A549 (cell line): ENCODE results near the gene RNF14. TPM values are rescaled to one million over a fixed set of nuclear protein-coding genes. Genes with fewer than 3 reads are reported as not detected.

Experiments used
- ATAC-seq, 2 experiments: fragments of 200-7000 bp in 1 of 2; fragments of >200 bp in 1 of 2; cut with Nextera tagmentation in 1 of 2; cut with Tn5 transposase in 1 of 2; 3 replicates each; pipeline versions ENCODE4 v1.8.0 to v1.9.1; 2018 to 2020; ENCODE audit warnings: mild to moderate bottlenecking in 1 of 2, moderate library complexity in 1 of 2
- CTCF ChIA-PET: fragments of 300-600 bp; sonication (Branson Sonifier 250); formaldehyde crosslinking; extraction: SDS; loops from one replicate; lab custom pipeline; 2021; ENCODE audit warnings: antibody characterized with exemption, inconsistent platforms; lab: Yijun Ruan, JAX
- POLR2A ChIA-PET: fragments of 350-600 bp; formaldehyde crosslinking; extraction: SDS; loops from one replicate; lab custom pipeline; 2021; ENCODE audit warnings: antibody characterized with exemption, inconsistent platforms; lab: Yijun Ruan, JAX
- DNase-seq, 2 experiments: peaks; one replicate each; pipeline versions ENCODE4 v3.0.0 to v3.0.0-alpha.2; 2011 to 2016; ENCODE audit warnings: low read depth in 1 of 2, low spot score in 1 of 2
- FAIRE-seq: peaks from 2 replicates; lab custom pipeline; 2011; peaks lifted over from hg19 to GRCh38; lab: Jason Lieb, UNC
- H3K27ac ChIP-seq, 2 experiments: fragments of >200 bp; sonication (Bioruptor Twin); formaldehyde crosslinking; 3 replicates each; pipeline ENCODE4 v1.5.1; 2016 to 2017
- H3K4me1 ChIP-seq: fragments of >200 bp; sonication (Bioruptor Twin); formaldehyde crosslinking; 3 replicates; pipeline ENCODE4 v1.6.1; 2016
- H3K4me2 ChIP-seq: fragments of >200 bp; sonication (Bioruptor Twin); formaldehyde crosslinking; 3 replicates; pipeline ENCODE4 v1.6.1; 2016
- H3K4me3 ChIP-seq: fragments of >200 bp; sonication (Bioruptor Twin); formaldehyde crosslinking; 3 replicates; pipeline ENCODE4 v1.5.1; 2016
- H3K9me3 ChIP-seq: fragments of >200 bp; sonication (Bioruptor Twin); formaldehyde crosslinking; 3 replicates; pipeline ENCODE4 v1.6.1; 2016
- BHLHE40 ChIP-seq: IDR thresholded peaks from 2 replicates; pipeline ENCODE4 v1.6.1; 2012; ENCODE audit warnings: low read depth, low read length, inconsistent platforms
- CBX8 ChIP-seq: fragments of 200-600 bp; sonication (generic); IDR thresholded peaks from 2 replicates; pipeline ENCODE4 v1.6.1; 2016
- CEBPB ChIP-seq, 2 experiments: fragments of >200 bp in 1 of 2; sonication (Bioruptor Twin) in 1 of 2; formaldehyde crosslinking in 1 of 2; IDR thresholded peaks; 2 replicates each; pipeline ENCODE4 v1.6.1; 2012 to 2016
- EHMT2 ChIP-seq: fragments of 200-600 bp; sonication (generic); IDR thresholded peaks from 2 replicates; pipeline ENCODE4 v1.6.1; 2016; ENCODE audit warnings: antibody characterized with exemption, low read depth, mild to moderate bottlenecking, moderate library complexity
- EP300 ChIP-seq, 2 experiments: fragments of >200 bp; sonication (Bioruptor Twin); formaldehyde crosslinking; IDR thresholded peaks; 2 replicates in 1 of 2; 3 replicates in 1 of 2; pipeline ENCODE4 v1.6.1; 2016 to 2017
- FOSB ChIP-seq: fragments of 250-450 bp; sonication (Bioruptor Pico); IDR thresholded peaks from 2 replicates; pipeline ENCODE4 v1.5.0; 2020; ENCODE audit warnings: mild to moderate bottlenecking, moderate library complexity
- FOXS1 ChIP-seq: fragments of 250-450 bp; sonication (Bioruptor Pico); IDR thresholded peaks from 2 replicates; pipeline ENCODE4 v1.5.0; 2020; ENCODE audit warnings: mild to moderate bottlenecking, moderate library complexity
- HDAC2 ChIP-seq: fragments of 200-600 bp; sonication (generic); IDR thresholded peaks from 2 replicates; pipeline ENCODE4 v1.6.1; 2016
- HEYL ChIP-seq: fragments of 250-450 bp; sonication (Bioruptor Pico); IDR thresholded peaks from 2 replicates; pipeline ENCODE4 v1.8.0; 2021; ENCODE audit warnings: mild to moderate bottlenecking, moderate library complexity
- KDM5A ChIP-seq: fragments of 200-600 bp; sonication (generic); IDR thresholded peaks from 2 replicates; pipeline ENCODE4 v1.6.1; 2016; ENCODE audit warnings: antibody characterized with exemption, mild to moderate bottlenecking
- MAX ChIP-seq: IDR thresholded peaks from 2 replicates; pipeline ENCODE4 v1.6.1; 2012
- NR3C1 ChIP-seq: fragments of >200 bp; sonication (Bioruptor Twin); formaldehyde crosslinking; IDR thresholded peaks from 3 replicates; pipeline ENCODE4 v1.6.1; 2017
- PHF8 ChIP-seq: fragments of 200-600 bp; sonication (generic); IDR thresholded peaks from 2 replicates; pipeline ENCODE4 v1.6.1; 2016; ENCODE audit warnings: low read depth, mild to moderate bottlenecking, antibody characterized with exemption, moderate library complexity, borderline replicate concordance
- RARB ChIP-seq: fragments of 250-450 bp; sonication (Bioruptor Pico); IDR thresholded peaks from 2 replicates; pipeline ENCODE4 v1.8.0; 2021; ENCODE audit warnings: mild to moderate bottlenecking, moderate library complexity
- RFX5 ChIP-seq: fragments of 450-650 bp; IDR thresholded peaks from 2 replicates; pipeline ENCODE4 v1.7.1; 2014; ENCODE audit warnings: antibody characterized with exemption, mild to moderate bottlenecking, moderate library complexity
- RNF2 ChIP-seq: fragments of 200-600 bp; sonication (generic); IDR thresholded peaks from 2 replicates; pipeline ENCODE4 v1.6.1; 2016; ENCODE audit warnings: low read depth, mild to moderate bottlenecking, antibody characterized with exemption, moderate library complexity, borderline replicate concordance
- TFCP2L1 ChIP-seq: fragments of 250-450 bp; sonication (Bioruptor Pico); IDR thresholded peaks from 2 replicates; pipeline ENCODE4 v1.5.0; 2021; ENCODE audit warnings: mild to moderate bottlenecking
- ZNF302 ChIP-seq: fragments of 250-450 bp; sonication (Bioruptor Pico); IDR thresholded peaks from 2 replicates; pipeline ENCODE4 v1.9.0; 2021; ENCODE audit warnings: inconsistent platforms, mild to moderate bottlenecking, moderate library complexity
- ZSCAN20 ChIP-seq: fragments of 250-450 bp; sonication (Bioruptor Pico); IDR thresholded peaks from 2 replicates; pipeline ENCODE4 v1.8.0; 2022; ENCODE audit warnings: mild to moderate bottlenecking, moderate library complexity
- WGBS: methylation state at CpG from one replicate; pipeline ENCODE4 v1.1.6; 2017; ENCODE audit errors: missing lambda C conversion rate; 5-methylcytosine and 5-hydroxymethylcytosine counted together
- polyA plus RNA-seq, 4 experiments: library from polyadenylated mRNA; depleted of rRNA in 3 of 4; stranded (reverse); fragments of >200 nt; fragmentation: RNase III in 1 of 4; extraction: RNeasy Plus Mini Kit Qiagen cat#74134 plus additional on column Dnase treatment in 1 of 4; gene quantifications; 2 replicates in 3 of 4; 3 replicates in 1 of 4; pipeline ENCODE4 v1.2.3, GENCODE V29; 2011 to 2017
- TF ChIP-seq, protein P1 (sequence below): fragments of >200 bp; sonication (Bioruptor Twin); formaldehyde crosslinking; IDR thresholded peaks from 3 replicates; pipeline ENCODE4 v1.5.1; 2016
- TF ChIP-seq, protein P2 (sequence below): fragments of 250-450 bp; sonication (Bioruptor Pico); IDR thresholded peaks from 2 replicates; pipeline ENCODE4 v1.5.0; 2020; ENCODE audit warnings: low read depth, mild to moderate bottlenecking, moderate library complexity
- TF ChIP-seq, protein P3 (sequence below): IDR thresholded peaks from 2 replicates; pipeline ENCODE4 v1.6.1; 2012; ENCODE audit warnings: low read depth, borderline replicate concordance
- TF ChIP-seq, protein P4 (sequence below): fragments of >200 bp; sonication (Bioruptor Twin); formaldehyde crosslinking; IDR thresholded peaks from 2 replicates; pipeline ENCODE4 v1.6.1; 2016

The RNF14 gene
- polyA plus RNA-seq, 2 of the 4 experiments (the other 2 are of a cell fraction), result 43.2 to 47.4 TPM

DNA sequence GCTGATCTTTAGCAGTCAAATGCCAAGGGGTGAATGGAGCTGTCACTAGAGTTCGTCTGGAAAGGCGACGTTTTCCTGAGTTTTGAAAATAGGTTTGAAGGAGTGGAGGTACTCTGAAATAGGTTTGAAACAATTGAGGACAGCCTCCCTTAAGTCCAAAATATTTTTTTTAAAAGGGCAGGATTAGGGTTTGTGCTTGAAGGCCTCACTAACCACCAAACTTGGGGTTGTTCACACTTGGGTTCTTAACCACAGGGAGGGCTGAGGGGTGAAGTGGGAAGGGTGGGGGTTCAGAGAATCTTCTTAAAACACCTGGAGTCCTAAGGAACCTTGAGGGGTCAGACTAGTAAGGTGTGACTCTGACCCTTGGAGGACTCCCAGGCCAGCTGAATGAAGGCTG lies 7.4 kb upstream of the RNF14 start:
- ATAC-seq, result no peak
- no peak for FAIRE-seq
- Histone ChIP-seq H3K4me3 (no peak overlapping the region), H3K27ac (no peak overlapping the region), H3K4me2 (no peak overlapping the region; the same call in 2 of the 3 replicates), H3K4me1 (peaks cover 4% of the 10 kb centered on the region; the same call in 1 of the 3 replicates), H3K9me3 (no peaks in the 10 kb centered on the region)
- DNase-seq, result no peak
- TF ChIP-seq RARB (CRISPR knock-in tag), result no peak
- TF ChIP-seq FOXS1 (CRISPR knock-in tag), result no peak
- no peak for TF ChIP-seq HEYL
- TF ChIP-seq, protein P1, sequence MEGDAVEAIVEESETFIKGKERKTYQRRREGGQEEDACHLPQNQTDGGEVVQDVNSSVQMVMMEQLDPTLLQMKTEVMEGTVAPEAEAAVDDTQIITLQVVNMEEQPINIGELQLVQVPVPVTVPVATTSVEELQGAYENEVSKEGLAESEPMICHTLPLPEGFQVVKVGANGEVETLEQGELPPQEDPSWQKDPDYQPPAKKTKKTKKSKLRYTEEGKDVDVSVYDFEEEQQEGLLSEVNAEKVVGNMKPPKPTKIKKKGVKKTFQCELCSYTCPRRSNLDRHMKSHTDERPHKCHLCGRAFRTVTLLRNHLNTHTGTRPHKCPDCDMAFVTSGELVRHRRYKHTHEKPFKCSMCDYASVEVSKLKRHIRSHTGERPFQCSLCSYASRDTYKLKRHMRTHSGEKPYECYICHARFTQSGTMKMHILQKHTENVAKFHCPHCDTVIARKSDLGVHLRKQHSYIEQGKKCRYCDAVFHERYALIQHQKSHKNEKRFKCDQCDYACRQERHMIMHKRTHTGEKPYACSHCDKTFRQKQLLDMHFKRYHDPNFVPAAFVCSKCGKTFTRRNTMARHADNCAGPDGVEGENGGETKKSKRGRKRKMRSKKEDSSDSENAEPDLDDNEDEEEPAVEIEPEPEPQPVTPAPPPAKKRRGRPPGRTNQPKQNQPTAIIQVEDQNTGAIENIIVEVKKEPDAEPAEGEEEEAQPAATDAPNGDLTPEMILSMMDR, result no peak
- TF ChIP-seq PHF8, result no peak
- TF ChIP-seq ZNF302 (CRISPR knock-in tag), result no peak
- POLR2A ChIA-PET, result interaction anchor here (1.5 kb wide), 1 partner anchor 8 kb away, joined by 9 read pairs; the partner anchor contains the start of gene RNF14
- CTCF ChIA-PET, result interaction anchor here (0.6 to 17.2 kb wide), 69 partner anchors 9 to 550 kb away, joined by 3 to 325 read pairs (median 6); partner anchors contain the start of genes ARAP3, DELE1, GNPDA1 and PCDH1
- 94% methylated on average over 3 of the region's 3 CpGs for WGBS

DNA sequence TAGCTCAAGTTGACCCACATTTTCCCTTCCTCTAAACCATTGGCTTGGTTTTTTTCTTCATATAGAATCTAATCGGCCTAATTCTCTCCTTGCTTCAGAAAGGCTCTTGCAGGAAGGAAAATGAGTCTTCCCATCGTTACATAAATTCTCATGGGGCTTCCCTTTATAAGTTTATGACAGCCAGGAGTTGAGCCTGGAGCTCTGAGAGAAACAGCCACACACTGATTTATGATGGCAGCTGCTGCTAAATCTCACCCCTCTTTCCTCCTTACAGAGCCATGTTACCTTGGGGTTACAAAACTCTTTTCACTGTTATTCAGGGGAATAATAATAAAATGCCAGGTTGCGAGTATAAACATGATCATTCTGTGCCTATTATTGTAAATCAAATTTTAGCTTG lies 5.2 kb upstream of the RNF14 start:
- H3K4me1 ChIP-seq, result peaks cover 8% of the 10 kb centered on the region; the same call in 1 of the 3 replicates
- no peaks in the 10 kb centered on the region for H3K9me3 ChIP-seq
- ChIA-PET POLR2A (no interaction called here), CTCF (interaction anchor here (0.5 to 17.2 kb wide), 7 partner anchors 37 to 270 kb away, joined by 3 to 325 read pairs (median 4); no protein-coding TSS in a partner anchor)
- ATAC-seq (no peak), DNase-seq (no peak), FAIRE-seq (no peak)
- no peak overlapping the region for H3K27ac ChIP-seq
- 44% methylated on average over 3 of the region's 3 CpGs for WGBS
- H3K4me2 ChIP-seq, result no peak overlapping the region
- no peak overlapping the region for H3K4me3 ChIP-seq
- no peak for TF ChIP-seq FOXS1 (CRISPR knock-in tag)
- no peak for TF ChIP-seq CBX8
- no peak for TF ChIP-seq RNF2
- TF ChIP-seq ZNF302 (CRISPR knock-in tag), result no peak
- no peak for TF ChIP-seq MAX
- no peak for TF ChIP-seq TFCP2L1 (CRISPR knock-in tag)
- TF ChIP-seq, protein P2, sequence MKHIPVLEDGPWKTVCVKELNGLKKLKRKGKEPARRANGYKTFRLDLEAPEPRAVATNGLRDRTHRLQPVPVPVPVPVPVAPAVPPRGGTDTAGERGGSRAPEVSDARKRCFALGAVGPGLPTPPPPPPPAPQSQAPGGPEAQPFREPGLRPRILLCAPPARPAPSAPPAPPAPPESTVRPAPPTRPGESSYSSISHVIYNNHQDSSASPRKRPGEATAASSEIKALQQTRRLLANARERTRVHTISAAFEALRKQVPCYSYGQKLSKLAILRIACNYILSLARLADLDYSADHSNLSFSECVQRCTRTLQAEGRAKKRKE (CRISPR knock-in tag), result no peak
- no peak for TF ChIP-seq NR3C1
- TF ChIP-seq EP300 (IDR thresholded peaks at IDR 0.05), result no peak
- no peak for TF ChIP-seq FOSB (CRISPR knock-in tag)
- no peak for TF ChIP-seq ZSCAN20
- TF ChIP-seq KDM5A, result no peak
- no peak for TF ChIP-seq BHLHE40
- TF ChIP-seq, protein P3, sequence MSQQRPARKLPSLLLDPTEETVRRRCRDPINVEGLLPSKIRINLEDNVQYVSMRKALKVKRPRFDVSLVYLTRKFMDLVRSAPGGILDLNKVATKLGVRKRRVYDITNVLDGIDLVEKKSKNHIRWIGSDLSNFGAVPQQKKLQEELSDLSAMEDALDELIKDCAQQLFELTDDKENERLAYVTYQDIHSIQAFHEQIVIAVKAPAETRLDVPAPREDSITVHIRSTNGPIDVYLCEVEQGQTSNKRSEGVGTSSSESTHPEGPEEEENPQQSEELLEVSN, result no peak
- no peak for TF ChIP-seq EHMT2

GRCh38 chr5:141965071-141965470 lies 3.8 kb upstream of the RNF14 start:
- POLR2A ChIA-PET, result no interaction called here
- H3K27ac ChIP-seq, result no peak overlapping the region
- no peak for ATAC-seq

More at GRCh38 chr5:141965071-141965470, 3.8 kb upstream of the RNF14 start:
- FAIRE-seq (no peak), DNase-seq (no peak)
- no peak overlapping the region for H3K4me2 ChIP-seq
- CTCF ChIA-PET, result interaction anchor here (0.9 to 17.2 kb wide), 5 partner anchors 85 to 300 kb away, joined by 3 to 325 read pairs (median 8); no protein-coding TSS in a partner anchor
- H3K9me3 ChIP-seq, result no peaks in the 10 kb centered on the region
- TF ChIP-seq, protein P4, sequence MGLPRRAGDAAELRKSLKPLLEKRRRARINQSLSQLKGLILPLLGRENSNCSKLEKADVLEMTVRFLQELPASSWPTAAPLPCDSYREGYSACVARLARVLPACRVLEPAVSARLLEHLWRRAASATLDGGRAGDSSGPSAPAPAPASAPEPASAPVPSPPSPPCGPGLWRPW, result no peak
- TF ChIP-seq HDAC2, result no peak
- TF ChIP-seq CBX8, result no peak
- TF ChIP-seq BHLHE40, result no peak
- no peak for TF ChIP-seq FOXS1 (CRISPR knock-in tag)
- TF ChIP-seq, protein P2 (CRISPR knock-in tag), result no peak
- TF ChIP-seq RFX5, result no peak
- no peak for TF ChIP-seq ZNF302 (CRISPR knock-in tag)
- no peak for TF ChIP-seq HEYL
- TF ChIP-seq CEBPB (IDR thresholded peaks at IDR 0.05), result no peak
- 93% methylated on average over 7 of the region's 7 CpGs for WGBS
- peaks cover 11% of the 10 kb centered on the region for H3K4me1 ChIP-seq
- H3K4me3 ChIP-seq, result no peak overlapping the region
